ENCODE data around the gene USP24.

The USP24 gene

DNA sequence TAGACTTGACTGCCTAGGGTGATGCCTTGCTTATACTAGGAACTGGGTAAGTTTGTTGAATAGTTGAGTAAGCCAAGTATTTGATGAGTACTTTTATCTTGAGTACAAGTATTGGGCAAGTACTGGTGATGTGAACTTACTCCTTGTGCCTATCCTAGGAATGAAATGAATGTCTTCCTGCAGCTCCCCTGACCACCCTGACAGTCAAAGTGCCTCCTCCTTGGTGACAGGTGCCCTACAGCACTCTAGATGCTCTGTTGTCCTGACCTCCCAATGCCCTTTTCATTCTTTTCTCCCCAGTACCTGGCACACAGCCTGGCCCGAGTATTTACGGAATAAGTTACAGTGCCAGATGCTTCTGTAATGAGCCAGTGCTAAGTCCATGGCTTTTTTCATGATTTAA, 150.3 kb downstream of the USP24 start:
- no peak for DNase-seq

DNA sequence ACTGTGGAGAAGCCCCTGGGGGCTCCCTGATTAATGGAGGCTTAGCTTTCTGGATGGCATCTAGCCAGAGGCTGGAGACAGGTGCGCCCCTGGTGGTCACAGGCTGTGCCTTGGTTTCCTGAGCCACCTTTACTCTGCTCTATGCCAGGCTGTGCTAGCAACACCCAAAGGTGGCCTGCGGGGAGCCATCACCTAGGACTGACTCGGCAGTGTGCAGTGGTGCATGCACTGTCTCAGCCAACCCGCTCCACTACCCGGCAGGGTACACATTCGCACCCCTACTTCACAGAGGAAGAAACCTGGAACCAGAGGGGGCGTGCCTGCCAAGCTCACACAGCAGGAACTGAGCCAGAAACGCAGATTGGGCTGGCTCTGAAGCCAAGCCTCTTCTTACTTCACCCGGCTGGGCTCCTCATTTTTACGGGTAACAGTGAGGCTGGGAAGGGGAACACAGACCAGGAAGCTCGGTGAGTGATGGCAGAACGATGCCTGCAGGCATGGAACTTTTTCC, 151.0 kb downstream of the USP24 start:
- no peak for DNase-seq

DNA sequence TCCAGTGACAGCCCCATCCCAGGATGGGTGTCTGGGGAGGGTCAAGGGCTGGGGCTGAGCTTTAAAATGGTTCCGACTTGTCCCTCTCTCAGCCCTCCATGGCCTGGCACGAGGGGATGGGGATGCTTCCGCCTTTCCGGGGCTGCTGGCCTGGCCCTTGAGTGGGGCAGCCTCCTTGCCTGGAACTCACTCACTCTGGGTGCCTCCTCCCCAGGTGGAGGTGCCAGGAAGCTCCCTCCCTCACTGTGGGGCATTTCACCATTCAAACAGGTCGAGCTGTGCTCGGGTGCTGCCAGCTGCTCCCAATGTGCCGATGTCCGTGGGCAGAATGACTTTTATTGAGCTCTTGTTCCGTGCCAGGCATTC, 151.6 kb downstream of the USP24 start:
- DNase-seq, result no peak

DNA sequence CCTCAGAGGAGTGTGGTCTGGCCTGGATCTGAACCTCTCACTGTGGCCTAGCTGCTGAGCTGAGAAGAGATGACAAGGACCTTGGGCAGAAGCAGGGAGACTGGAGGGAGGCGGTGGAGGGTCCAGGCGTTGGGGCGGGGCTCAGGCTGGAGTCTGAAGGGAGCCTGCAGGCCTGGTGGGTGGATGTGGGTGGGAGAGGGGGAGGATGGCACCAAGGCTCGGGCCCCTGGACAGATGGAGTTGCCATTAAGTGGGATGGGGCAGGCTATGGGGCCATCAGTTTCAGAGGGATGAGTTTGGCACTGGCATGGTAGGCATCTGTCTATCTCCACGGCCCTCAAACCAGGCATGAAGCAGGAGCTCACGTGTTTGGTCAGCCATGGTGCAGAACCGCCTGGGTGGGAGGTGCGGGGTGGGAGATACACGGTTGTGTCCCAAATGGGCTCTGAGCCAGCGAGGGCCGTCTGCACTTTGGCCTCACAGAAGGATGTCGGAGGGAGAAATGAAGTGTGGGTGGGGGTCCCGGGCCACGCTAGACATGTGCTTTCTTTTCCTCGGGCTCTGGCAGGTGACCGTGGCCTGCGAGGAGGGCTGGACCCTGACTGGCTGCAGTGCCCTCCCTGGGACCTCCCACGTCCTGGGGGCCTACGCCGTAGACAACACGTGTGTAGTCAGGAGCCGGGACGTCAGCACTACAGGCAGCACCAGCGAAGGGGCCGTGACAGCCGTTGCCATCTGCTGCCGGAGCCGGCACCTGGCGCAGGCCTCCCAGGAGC, 152.2 kb downstream of the USP24 start:
- no peak for DNase-seq

DNA sequence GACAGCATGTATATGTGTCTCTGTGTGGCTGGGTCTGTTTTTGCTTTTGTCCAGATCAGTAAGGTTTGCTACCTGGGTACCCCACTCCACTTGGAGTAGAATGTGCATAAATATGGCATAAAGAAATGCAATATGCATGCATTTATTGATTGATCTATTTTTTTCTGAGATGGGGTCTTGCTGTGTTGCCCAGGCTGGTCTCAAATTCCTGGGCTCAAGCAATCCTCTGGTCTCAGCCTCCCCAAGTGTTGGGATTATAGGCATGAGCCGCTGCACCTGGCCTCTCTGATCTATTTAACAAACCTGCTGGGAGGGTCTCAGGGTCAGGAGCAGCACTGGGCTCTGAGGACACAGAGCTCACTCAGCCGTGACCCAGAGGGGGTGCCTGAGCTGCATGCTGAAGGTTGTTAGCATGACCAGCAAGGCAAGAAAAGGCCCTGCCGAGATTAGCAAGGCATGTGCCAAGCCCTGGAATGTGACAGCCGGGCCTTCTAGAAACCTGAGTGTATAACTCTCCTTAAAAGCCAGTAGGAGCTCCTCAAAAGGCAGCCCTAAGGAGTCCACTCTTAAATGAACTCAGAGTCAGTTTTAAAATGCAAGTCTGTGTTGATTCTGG, 153.3 kb downstream of the USP24 start:
- no peak for DNase-seq

DNA sequence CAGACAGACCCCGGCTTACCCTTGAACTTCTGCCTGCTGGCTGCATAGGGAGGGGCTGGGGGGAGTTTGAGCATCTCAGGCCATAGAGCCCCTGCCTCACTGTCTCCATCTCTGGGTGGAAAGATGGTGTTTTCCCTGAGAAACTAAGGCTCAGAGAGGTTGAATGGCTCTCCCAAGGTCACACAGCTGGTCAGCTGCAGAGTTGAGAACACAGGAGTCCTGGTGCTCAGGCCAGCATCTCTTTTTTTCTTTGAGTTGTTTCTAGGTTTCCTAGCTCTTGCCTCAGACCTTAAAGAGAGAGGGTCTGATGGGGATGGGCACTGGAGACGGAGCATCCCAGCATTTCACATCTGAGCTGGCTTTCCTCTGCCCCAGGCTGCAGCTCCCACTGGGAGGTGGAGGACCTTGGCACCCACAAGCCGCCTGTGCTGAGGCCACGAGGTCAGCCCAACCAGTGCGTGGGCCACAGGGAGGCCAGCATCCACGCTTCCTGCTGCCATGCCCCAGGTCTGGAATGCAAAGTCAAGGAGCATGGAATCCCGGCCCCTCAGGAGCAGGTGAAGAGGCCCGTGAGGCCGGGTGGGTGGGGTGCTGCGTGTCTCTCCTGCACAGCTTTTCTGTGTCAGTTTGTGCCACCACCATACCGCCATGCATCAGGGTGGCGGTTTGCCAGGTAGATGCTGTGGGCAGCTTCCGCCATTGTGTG, 154.0 kb downstream of the USP24 start:
- DNase-seq, result no peak

DNA sequence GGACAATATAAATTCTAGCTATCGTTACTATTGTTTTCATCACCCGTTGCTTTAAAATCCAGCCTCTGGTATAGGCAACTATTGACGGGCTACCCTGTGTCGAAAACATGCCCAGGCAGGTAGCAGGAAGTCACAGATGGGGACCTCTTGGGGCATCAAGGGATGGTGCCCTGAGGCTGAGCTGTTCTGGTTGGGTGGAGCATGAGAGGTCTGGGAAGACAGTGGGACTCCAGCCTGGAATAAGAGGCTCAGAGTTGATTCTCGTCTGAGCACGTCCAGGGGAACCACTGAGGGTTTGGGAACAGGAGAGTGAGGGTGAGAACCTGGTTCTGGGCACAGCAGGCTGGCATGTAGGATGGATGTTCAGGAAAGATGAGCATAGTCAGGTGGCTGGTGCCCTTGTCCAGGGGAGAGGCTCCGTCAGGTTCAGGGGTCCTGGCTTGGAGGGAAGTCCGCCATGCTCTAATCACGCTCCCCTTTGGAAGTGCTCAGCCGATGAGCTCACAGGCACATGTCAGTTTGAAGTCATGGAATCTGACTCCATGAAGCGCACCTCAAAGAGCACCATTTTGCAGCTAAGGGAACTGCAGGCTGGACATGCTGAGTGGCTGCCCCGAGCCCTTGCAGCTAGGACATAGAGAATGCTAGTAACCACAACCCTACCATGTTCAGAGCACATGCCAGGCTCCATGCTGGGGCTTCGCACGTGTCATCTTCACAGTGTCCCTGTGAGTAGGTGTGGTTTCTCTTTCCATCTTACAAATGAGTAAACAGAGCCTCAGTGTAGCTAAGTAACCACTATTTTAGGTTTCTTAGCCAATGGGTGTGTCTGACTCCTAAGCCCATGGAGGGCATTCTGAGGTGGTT, 154.8 kb downstream of the USP24 start:
- no peak for DNase-seq

DNA sequence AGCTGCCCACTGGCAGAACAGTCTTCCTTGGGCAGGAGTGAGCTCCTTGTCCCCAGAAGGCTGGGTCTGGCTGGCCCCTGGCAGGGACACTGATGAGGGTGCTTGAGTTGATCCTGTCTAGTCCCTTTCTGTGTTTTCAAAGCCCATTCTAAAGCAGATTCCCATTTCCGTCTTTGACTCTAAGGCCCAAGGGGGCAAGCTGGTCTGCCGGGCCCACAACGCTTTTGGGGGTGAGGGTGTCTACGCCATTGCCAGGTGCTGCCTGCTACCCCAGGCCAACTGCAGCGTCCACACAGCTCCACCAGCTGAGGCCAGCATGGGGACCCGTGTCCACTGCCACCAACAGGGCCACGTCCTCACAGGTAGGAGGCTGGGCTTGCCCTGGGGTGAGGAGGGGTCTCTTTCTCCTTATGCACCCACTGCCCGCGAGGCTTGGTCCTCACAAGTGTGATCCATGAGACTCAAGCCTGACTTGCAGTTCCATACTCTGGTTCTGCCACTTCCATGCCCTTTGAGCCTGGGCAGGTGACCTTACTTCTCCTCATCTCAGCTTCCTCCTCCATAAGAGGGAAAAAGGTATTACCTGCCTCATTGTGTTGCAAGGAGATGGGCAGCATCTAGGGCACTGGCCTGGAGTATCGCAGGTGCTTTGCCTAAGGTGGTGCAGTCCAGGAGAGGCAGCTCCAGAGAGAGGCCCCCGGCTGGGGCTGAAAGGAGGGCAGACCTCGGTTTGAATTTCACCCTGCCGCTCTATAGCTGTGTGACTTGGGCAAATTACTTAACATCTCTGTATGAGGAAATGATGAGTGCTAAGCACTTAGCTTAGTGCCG, 155.6 kb downstream of the USP24 start:
- DNase-seq, result no peak

DNA sequence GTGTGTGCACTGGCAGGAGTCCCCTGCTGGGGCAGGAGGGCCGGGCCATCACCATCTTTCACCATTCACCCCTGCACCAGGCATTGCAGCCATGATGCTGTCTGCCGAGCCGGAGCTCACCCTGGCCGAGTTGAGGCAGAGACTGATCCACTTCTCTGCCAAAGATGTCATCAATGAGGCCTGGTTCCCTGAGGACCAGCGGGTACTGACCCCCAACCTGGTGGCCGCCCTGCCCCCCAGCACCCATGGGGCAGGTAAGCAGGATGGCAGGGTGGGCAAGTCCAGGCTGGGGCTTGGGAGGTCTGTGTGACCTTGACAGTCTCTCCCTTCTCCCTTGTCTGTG, 157.2 kb downstream of the USP24 start:
- DNase-seq, result no peak

DNA sequence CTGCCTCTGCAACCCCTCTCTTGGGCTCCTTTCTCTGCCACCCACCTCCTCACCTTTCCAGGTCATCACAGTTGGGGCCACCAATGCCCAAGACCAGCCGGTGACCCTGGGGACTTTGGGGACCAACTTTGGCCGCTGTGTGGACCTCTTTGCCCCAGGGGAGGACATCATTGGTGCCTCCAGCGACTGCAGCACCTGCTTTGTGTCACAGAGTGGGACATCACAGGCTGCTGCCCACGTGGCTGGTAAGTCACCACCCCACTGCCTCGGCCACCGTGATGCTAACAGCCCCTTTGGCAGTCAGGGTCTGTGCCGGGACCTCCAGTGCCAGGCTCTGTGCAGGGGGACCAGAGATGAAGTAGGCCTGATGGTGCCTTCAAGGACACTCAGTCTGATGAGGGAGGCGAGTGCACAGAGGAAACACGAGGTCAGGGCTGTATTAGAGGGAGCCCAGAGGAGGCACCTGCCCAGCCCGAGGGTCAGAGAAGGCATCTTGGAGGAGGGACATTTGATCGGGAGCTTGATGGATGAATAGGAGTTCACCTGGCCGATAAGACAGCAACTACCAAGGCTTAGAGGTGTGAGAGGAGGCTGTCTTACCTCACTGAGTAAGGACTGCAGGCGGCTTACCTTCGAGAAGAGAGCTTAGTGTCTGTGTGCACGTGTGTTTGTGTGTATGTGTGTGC, 157.8 kb downstream of the USP24 start:
- DNase-seq, result no peak

DNA sequence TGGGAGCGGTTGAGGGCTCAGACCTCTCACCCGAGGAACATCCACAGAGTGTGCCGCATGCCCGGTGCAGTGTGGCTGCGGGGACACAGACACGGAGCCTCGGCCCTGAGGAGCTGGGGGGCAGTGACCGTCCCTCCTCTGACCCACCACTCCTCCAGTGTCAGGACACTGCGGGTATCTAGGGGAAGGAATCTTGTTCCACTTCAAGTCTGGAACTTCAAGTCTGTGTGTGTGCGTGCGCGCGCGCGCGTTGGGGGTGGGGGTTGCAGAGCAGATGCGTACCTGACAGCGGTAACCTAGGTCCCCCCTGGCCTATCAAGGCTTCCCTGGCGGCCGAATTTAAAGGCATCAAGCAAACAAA, 158.6 kb downstream of the USP24 start:
- DNase-seq, result no peak

DNA sequence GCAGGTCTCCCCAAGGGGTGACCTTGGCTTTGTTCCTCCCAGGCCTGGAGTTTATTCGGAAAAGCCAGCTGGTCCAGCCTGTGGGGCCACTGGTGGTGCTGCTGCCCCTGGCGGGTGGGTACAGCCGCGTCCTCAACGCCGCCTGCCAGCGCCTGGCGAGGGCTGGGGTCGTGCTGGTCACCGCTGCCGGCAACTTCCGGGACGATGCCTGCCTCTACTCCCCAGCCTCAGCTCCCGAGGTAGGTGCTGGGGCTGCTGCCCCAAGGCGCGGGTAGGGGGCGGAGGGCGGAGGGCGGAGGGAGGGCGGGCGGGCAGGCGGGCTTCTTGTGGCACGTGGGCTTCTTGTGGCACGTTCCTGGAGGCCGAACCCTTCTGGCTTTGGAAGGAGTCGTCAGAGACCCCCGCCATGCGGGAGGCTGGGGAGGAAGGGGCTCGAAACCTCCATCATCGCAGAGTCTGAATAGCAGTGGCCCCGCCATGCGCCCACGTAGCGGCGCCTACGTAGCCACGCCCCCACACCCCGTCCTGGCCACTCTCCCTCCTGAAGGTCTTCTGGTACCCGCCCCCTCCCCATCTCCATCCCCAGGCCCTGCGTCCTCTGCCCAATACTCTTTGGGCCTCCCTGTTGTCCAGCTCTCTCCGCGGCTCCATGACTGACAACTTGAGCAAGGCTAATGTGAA, 159.1 kb downstream of the USP24 start:
- DNase-seq, result no peak

DNA sequence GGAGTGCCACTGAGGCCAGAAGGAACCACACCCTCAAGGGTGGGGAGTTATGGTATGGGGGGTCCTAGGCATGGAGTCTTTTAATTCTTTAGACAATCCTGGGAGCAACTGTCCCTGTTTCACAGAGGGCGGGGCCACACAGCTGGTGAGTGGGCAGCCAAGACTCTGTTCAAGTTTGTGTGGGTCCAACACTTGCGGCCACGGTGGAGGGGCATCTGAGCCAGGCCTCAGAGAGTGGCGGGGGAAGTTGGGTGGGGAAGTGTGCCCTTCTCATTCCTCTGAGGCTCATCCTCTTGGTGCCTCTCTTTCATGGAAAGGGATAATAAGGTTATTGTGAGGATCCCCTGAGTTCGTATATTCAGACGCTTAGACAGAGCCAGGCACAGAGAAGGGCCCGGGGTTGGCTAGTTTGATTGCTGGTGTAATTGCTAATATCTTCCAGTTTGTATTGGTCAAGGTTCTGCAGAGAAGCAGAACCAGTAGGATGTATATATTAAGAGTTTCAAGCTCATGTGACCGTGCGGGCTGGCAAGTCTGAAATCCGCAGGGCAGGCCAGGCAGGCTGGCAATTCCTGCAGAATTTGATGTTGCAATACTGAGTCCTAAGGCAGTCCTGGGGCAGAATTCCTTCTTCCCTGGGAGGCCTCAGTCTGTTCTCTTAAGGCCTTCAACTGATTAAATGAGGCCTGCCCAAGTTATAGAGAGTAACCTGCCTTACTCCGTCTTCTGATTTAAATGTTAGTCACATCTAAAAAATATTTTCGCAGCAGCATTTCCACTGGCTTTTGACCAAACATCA, 159.9 kb downstream of the USP24 start:
- DNase-seq, result no peak

DNA sequence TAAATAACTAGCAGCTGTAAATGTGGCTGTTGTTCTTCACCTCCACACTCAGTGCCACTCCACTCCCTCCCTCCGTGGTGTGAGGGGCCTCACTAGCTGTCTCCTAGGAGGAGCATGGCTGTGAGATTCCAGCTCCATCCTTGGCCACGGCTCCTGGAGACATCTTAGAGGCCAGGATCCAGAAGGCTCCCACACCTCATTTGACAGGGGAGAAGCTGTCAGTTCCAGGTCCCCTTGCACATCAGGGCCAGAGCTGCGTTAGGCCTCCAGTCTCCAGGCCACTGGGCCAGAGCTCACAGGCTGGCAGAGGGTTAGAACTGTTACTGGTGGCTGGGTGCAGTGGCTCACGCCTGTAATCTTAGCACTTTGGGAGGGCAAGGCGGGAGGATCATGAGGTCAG, 160.8 kb downstream of the USP24 start:
- no peak for DNase-seq

DNA sequence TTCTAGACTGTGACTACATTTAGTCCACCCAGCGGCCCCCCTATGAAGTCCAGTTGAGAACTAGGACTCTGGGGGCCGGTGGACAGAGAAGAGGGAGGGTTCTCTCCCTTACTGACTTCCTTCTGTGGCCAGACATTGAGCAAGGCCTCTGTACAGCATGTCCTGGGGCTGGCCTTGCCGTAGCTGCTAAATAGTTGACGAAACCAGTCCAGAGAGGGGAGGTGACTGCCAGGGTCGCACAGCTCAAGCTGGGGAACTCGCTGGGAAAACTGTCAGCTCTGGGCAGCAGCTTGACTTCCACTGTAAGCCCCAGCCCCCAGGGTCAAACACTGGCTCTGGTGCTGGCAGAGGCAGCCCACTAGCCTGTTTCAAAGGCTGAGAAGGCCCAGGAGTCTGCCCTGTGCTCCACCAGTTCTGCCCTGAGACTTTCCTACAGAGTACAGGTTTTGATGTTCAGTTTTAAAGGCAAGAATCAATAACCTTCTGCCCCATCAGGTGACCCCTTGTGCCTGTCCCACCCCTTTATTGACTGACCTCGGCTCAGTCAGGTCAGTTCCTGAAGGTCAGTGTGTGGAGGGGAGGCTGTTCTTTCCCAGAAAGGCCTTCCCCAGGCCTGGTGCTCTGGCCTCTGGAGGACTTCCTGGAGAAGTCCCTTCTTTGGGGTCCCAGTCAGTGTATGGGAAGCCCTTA, 161.8 kb downstream of the USP24 start:
- DNase-seq, result no peak

DNA sequence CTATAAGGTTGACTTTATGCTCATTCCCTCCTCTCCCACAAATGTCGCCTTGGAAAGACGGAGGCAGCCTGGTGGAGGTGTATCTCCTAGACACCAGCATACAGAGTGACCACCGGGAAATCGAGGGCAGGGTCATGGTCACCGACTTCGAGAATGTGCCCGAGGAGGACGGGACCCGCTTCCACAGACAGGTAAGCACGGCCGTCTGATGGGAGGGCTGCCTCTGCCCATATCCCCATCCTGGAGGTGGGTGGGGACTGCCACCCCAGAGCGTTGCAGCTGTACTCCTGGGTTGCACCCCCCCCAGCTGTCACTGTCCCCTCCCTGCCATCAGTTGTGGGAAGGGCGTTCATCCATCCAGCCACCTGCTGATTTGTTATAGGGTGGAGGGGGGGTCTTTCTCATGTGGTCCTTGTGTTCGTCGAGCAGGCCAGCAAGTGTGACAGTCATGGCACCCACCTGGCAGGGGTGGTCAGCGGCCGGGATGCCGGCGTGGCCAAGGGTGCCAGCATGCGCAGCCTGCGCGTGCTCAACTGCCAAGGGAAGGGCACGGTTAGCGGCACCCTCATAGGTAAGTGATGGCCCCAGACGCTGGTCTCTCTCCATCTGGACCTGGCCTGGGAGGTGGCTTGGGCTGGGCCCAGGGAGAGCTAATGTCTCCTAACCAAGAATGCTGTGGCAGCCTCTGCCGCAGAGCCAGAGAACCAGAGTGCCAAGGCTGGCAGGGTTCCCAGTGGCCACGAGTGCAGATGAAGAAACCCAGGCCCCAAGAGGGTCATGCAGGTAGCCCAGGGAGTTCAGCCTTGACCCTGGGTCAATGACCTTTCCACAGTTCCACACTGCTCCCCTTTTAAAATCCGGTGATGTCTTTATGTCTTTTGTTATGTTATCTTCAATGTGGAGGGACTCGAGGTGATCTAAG, 162.7 kb downstream of the USP24 start:
- no peak for DNase-seq

DNA sequence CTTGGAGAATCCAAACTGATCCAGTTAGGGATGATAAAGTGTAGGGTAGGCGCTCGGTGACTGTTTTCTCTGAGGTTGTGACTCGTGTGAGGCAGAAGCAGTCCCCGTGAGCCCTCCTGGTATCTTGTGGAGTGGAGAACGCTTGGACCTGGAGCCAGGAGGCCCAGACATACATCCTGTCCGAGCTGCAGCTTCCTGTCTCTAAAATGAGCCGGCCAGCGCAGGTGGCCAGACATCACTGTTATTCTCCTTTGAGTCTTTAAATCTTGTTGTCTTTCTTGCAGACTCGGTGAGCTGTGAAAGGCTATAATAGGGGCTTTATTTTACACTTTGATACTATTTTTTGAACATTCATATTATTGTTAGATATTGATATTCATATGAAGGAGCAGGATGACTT, 163.5 kb downstream of the USP24 start:
- DNase-seq, result no peak

DNA sequence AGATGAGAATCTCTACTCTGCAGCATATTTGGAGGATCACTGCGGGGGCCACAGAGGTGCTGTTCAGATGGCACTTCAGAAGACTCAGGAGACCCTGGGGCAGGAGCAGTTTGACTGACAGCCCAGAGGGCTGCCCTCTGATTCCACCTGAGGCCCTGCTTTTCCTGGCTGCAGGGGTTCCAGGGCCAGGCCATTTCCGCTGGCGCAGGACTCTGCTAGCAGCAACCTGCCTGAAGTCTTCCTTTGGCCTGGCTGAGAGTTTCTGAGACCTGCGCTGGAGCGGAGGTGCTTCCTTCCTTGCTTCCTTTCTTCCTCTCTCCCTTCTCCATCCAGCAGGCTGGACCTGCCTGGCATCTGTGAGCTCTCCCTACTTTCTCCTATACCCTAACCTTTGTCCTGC, 164.0 kb downstream of the USP24 start:
- DNase-seq, result no peak

All from activated CD4-positive, alpha-beta T cell treated with anti-CD3 and anti-CD28 coated beads, Interleukin-2, amount 50 U/mL, for 4 hours (primary cell).